MG63 (cell line): Measurements from ENCODE around the gene TFIP11. TPM values are rescaled to one million over a fixed set of nuclear protein-coding genes. Genes with fewer than 3 reads are reported as not detected.

ENCODE experiments used
- DNase-seq: peaks from one replicate; pipeline ENCODE4 v3.0.0-alpha.2; 2020
- H3K27me3 ChIP-seq: fragments of 250-450 bp; sonication (Bioruptor Pico); 2 replicates; pipeline ENCODE4 v1.5.1; 2020; ENCODE audit warnings: mild to moderate bottlenecking, moderate library complexity
- H3K36me3 ChIP-seq: fragments of 250-450 bp; sonication (Bioruptor Pico); 2 replicates; pipeline ENCODE4 v1.5.1; 2020; ENCODE audit warnings: mild to moderate bottlenecking, moderate library complexity
- H3K4me3 ChIP-seq: fragments of 250-450 bp; sonication (Bioruptor Pico); 2 replicates; pipeline ENCODE4 v1.5.1; 2020; ENCODE audit warnings: mild to moderate bottlenecking, moderate library complexity
- H3K9me3 ChIP-seq: fragments of 250-450 bp; sonication (Bioruptor Pico); 2 replicates; pipeline ENCODE4 v1.5.1; 2020; ENCODE audit warnings: mild to moderate bottlenecking, moderate library complexity
- total RNA-seq: library from RNA; depleted of rRNA; stranded (reverse); fragments of >200 nt; shearing (Covaris generic); gene quantifications from 2 replicates; pipeline ENCODE4 v1.2.3, GENCODE V29; 2014; ENCODE audit warnings: low replicate concordance

TFIP11 gene
- total RNA-seq, 1 experiment from 2014 or later: 37.6 TPM

- Histone ChIP-seq H3K9me3 (no peaks in the 10 kb centered on the region), H3K27me3 (no peaks in the 10 kb centered on the region), H3K4me3 (no peak overlapping the region), H3K36me3 (peaks cover 41% of the 10 kb centered on the region)
- DNase-seq: no peak
Observed at GRCh38 chr22:26476705-26477340, 35.5 kb downstream of the TFIP11 start.

GRCh38 chr22:26474682-26475081, 37.6 kb downstream of the TFIP11 start:
- H3K27me3 ChIP-seq: no peaks in the 10 kb centered on the region
- DNase-seq: no peak
- H3K4me3 ChIP-seq: no peak overlapping the region
- peaks cover 57% of the 10 kb centered on the region for H3K36me3 ChIP-seq
- H3K9me3 ChIP-seq: no peaks in the 10 kb centered on the region

GRCh38 chr22:26471522-26471921, 40.8 kb downstream of the TFIP11 start:
- Histone ChIP-seq H3K36me3 (peaks cover 56% of the 10 kb centered on the region), H3K9me3 (no peaks in the 10 kb centered on the region), H3K27me3 (no peaks in the 10 kb centered on the region), H3K4me3 (no peak overlapping the region)
- DNase-seq: peak; percentile 31

GRCh38 chr22:26470807-26471206, 41.5 kb downstream of the TFIP11 start:
- H3K9me3 ChIP-seq: no peaks in the 10 kb centered on the region
- peaks cover 62% of the 10 kb centered on the region for H3K36me3 ChIP-seq
- H3K27me3 ChIP-seq: no peaks in the 10 kb centered on the region
- DNase-seq: no peak
- no peak overlapping the region for H3K4me3 ChIP-seq

- no peaks in the 10 kb centered on the region for H3K9me3 ChIP-seq
- DNase-seq: peak; percentile 17
- no peaks in the 10 kb centered on the region for H3K27me3 ChIP-seq
- no peak overlapping the region for H3K4me3 ChIP-seq
- peaks cover 62% of the 10 kb centered on the region for H3K36me3 ChIP-seq
Observed at GRCh38 chr22:26466196-26466595, 46.1 kb downstream of the TFIP11 start.

- Histone ChIP-seq H3K9me3 (no peaks in the 10 kb centered on the region), H3K36me3 (peaks cover 62% of the 10 kb centered on the region), H3K4me3 (no peak overlapping the region), H3K27me3 (no peaks in the 10 kb centered on the region)
- DNase-seq: no peak
Observed at GRCh38 chr22:26464312-26464711, 48.0 kb downstream of the TFIP11 start.

- Histone ChIP-seq H3K9me3 (no peaks in the 10 kb centered on the region), H3K4me3 (no peak overlapping the region), H3K27me3 (no peaks in the 10 kb centered on the region), H3K36me3 (peaks cover 58% of the 10 kb centered on the region)
- no peak for DNase-seq
Observed at GRCh38 chr22:26463688-26464087, 48.6 kb downstream of the TFIP11 start.

- H3K9me3 ChIP-seq: no peaks in the 10 kb centered on the region
- H3K27me3 ChIP-seq: no peaks in the 10 kb centered on the region
- DNase-seq: no peak
- peaks cover 53% of the 10 kb centered on the region for H3K36me3 ChIP-seq
- no peak overlapping the region for H3K4me3 ChIP-seq
Observed at GRCh38 chr22:26463101-26463661, 49.1 kb downstream of the TFIP11 start.

- Histone ChIP-seq H3K27me3 (no peaks in the 10 kb centered on the region), H3K36me3 (peaks cover 50% of the 10 kb centered on the region)
Observed at GRCh38 chr22:26462641-26463040, 49.6 kb downstream of the TFIP11 start.

GRCh38 chr22:26462051-26462450, 50.2 kb downstream of the TFIP11 start:
- no peak for DNase-seq
- H3K4me3 ChIP-seq: no peak overlapping the region
- peaks cover 47% of the 10 kb centered on the region for H3K36me3 ChIP-seq
- H3K27me3 ChIP-seq: no peaks in the 10 kb centered on the region
- H3K9me3 ChIP-seq: no peaks in the 10 kb centered on the region

More at GRCh38 chr22:26462641-26463040, 49.6 kb downstream of the TFIP11 start:
- no peak for DNase-seq
- no peaks in the 10 kb centered on the region for H3K9me3 ChIP-seq
- H3K4me3 ChIP-seq: no peak overlapping the region

GRCh38 chr22:26461188-26461810, 51.0 kb downstream of the TFIP11 start:
- no peaks in the 10 kb centered on the region for H3K9me3 ChIP-seq
- H3K27me3 ChIP-seq: no peaks in the 10 kb centered on the region
- peaks cover 44% of the 10 kb centered on the region for H3K36me3 ChIP-seq
- DNase-seq: peak; percentile 58
- no peak overlapping the region for H3K4me3 ChIP-seq

- DNase-seq: no peak
- Histone ChIP-seq H3K4me3 (no peak overlapping the region), H3K27me3 (no peaks in the 10 kb centered on the region), H3K36me3 (peaks cover 39% of the 10 kb centered on the region), H3K9me3 (no peaks in the 10 kb centered on the region)
Observed at GRCh38 chr22:26460202-26460601, 52.1 kb downstream of the TFIP11 start.

GRCh38 chr22:26457661-26458272, 54.5 kb downstream of the TFIP11 start:
- Histone ChIP-seq H3K36me3 (peaks cover 29% of the 10 kb centered on the region), H3K9me3 (no peaks in the 10 kb centered on the region), H3K4me3 (no peak overlapping the region), H3K27me3 (no peaks in the 10 kb centered on the region)
- DNase-seq: no peak

GRCh38 chr22:26453812-26454500, 58.3 kb downstream of the TFIP11 start:
- H3K27me3 ChIP-seq: no peaks in the 10 kb centered on the region
- H3K9me3 ChIP-seq: no peaks in the 10 kb centered on the region
- no peak overlapping the region for H3K4me3 ChIP-seq
- H3K36me3 ChIP-seq: peaks cover 11% of the 10 kb centered on the region
- no peak for DNase-seq

GRCh38 chr22:26453216-26453615, 59.1 kb downstream of the TFIP11 start:
- Histone ChIP-seq H3K4me3 (no peak overlapping the region), H3K27me3 (no peaks in the 10 kb centered on the region), H3K9me3 (no peaks in the 10 kb centered on the region), H3K36me3 (peaks cover 11% of the 10 kb centered on the region)
- no peak for DNase-seq

- Histone ChIP-seq H3K9me3 (no peaks in the 10 kb centered on the region), H3K27me3 (no peaks in the 10 kb centered on the region), H3K36me3 (peaks cover 8% of the 10 kb centered on the region), H3K4me3 (no peak overlapping the region)
- DNase-seq: no peak
Observed at GRCh38 chr22:26452236-26453016, 59.8 kb downstream of the TFIP11 start.
